GM12878 (cell line): ENCODE results near the gene PSTPIP2. TPM values are rescaled to one million over a fixed set of nuclear protein-coding genes. Genes with fewer than 3 reads are reported as not detected.
A peak's percentile ranks its signal among the peaks of the same experiment; 100 is the strongest.

Experiments
- BRCA1 ChIP-seq: IDR thresholded peaks from 2 replicates; pipeline ENCODE4 v1.6.1; 2011; ENCODE audit warnings: low read depth, low read length, improper control_type of control experiment
- CHD1 ChIP-seq: IDR thresholded peaks from 2 replicates; pipeline ENCODE4 v1.6.1; 2012; ENCODE audit warnings: low read depth, low read length, improper control_type of control experiment
- E4F1 ChIP-seq: fragments of 450-650 bp; IDR thresholded peaks from 2 replicates; pipeline ENCODE4 v1.6.1; 2018; ENCODE audit warnings: borderline replicate concordance, mild to moderate bottlenecking; ENCODE audit not compliant: partially characterized antibody
- EZH2 ChIP-seq: IDR thresholded peaks from 2 replicates; pipeline ENCODE4 v1.6.1; 2012; ENCODE audit warnings: low read depth, mild to moderate bottlenecking, control low read depth, inconsistent platforms, low read length, borderline replicate concordance; ENCODE audit not compliant: control insufficient read depth
- FOS ChIP-seq: IDR thresholded peaks from 3 replicates; pipeline ENCODE4 v1.6.1; 2011; ENCODE audit warnings: borderline replicate concordance; ENCODE audit not compliant: insufficient read length; ENCODE audit errors: extremely low read depth
- GATAD2B ChIP-seq: fragments of 450-650 bp; conservative IDR thresholded peaks from 2 replicates; pipeline ENCODE4 v1.6.1; 2017; ENCODE audit warnings: low read depth, mild to moderate bottlenecking, moderate library complexity
- HDAC2 ChIP-seq: fragments of 200-600 bp; sonication (generic); IDR thresholded peaks from 2 replicates; pipeline ENCODE4 v1.6.1; 2017
- HDGF ChIP-seq: fragments of 450-650 bp; IDR thresholded peaks from 2 replicates; pipeline ENCODE4 v1.6.1; 2016; ENCODE audit warnings: antibody characterized with exemption
- NFXL1 ChIP-seq: fragments of 450-650 bp; IDR thresholded peaks from 2 replicates; pipeline ENCODE4 v1.6.1; 2017; ENCODE audit warnings: antibody characterized with exemption, mild to moderate bottlenecking, borderline replicate concordance
- NFYB ChIP-seq: IDR thresholded peaks from 2 replicates; pipeline ENCODE4 v1.6.1; 2011; ENCODE audit warnings: low read depth, mild to moderate bottlenecking, low read length, improper control_type of control experiment, moderate library complexity; ENCODE audit not compliant: insufficient read depth
- NR2F1 ChIP-seq: fragments of 450-650 bp; conservative IDR thresholded peaks from 2 replicates; pipeline ENCODE4 v1.6.1; 2017; ENCODE audit warnings: mild to moderate bottlenecking
- PAX5 ChIP-seq: IDR thresholded peaks from 2 replicates; pipeline ENCODE4 v1.6.1; 2011; ENCODE audit warnings: low read depth, low read length, borderline replicate concordance
- PBX3 ChIP-seq: IDR thresholded peaks from 2 replicates; pipeline ENCODE4 v1.6.1; 2011; ENCODE audit warnings: mild to moderate bottlenecking, low read depth, low read length, moderate library complexity; ENCODE audit not compliant: insufficient replicate concordance
- RAD21 ChIP-seq: IDR thresholded peaks from 2 replicates; pipeline ENCODE4 v1.6.1; 2011; ENCODE audit warnings: mild to moderate bottlenecking, low read depth, low read length, moderate library complexity; ENCODE audit not compliant: insufficient read depth
- SIX5 ChIP-seq: IDR thresholded peaks from 2 replicates; pipeline ENCODE4 v1.6.1; 2011; ENCODE audit warnings: mild to moderate bottlenecking, low read depth, low read length, moderate library complexity; ENCODE audit not compliant: severe bottlenecking
- SMAD5 ChIP-seq: IDR thresholded peaks from 2 replicates; pipeline ENCODE4 v1.6.1; 2016; ENCODE audit warnings: antibody characterized with exemption, low read depth
- SP1 ChIP-seq: IDR thresholded peaks from one replicate; pipeline ENCODE4 v1.6.1; 2011; ENCODE audit warnings: low read depth, low read length
- SREBF1 ChIP-seq: IDR thresholded peaks from 2 replicates; pipeline ENCODE4 v1.6.1; 2012; ENCODE audit warnings: mild to moderate bottlenecking, low read length
- YY1 ChIP-seq: IDR thresholded peaks from 2 replicates; pipeline ENCODE4 v1.6.1; 2011; ENCODE audit warnings: low read depth, mild to moderate bottlenecking, low read length
- ZNF207 ChIP-seq: fragments of 450-650 bp; IDR thresholded peaks from 2 replicates; pipeline ENCODE4 v1.6.1; 2014; ENCODE audit warnings: antibody characterized with exemption, mild to moderate bottlenecking, borderline replicate concordance
- polyA plus RNA-seq, 11 experiments: library from polyadenylated mRNA; depleted of rRNA in 4 of 11; unstranded in 6 of 11; stranded (reverse) in 5 of 11; fragments of >200 nt; fragmentation: Nextera tagmentation in 4 of 11; fragmentation: Illumina TruSeq in 1 of 11; extraction: Ambion mirVana in 4 of 11; extraction: Trizol in 1 of 11; gene quantifications; 1 replicate in 1 of 11; 2 replicates in 10 of 11; pipeline versions ENCODE4 v1.2.1 to v1.2.3, GENCODE V29; 2011 to 2016; ENCODE audit warnings: inconsistent platforms in 2 of 11, missing spikeins in 2 of 11, low read depth in 1 of 11
- total RNA-seq, 4 experiments: library from RNA; depleted of rRNA in 3 of 4; stranded (reverse); fragments of >200 nt in 3 of 4; fragmentation: Illumina TruSeq in 1 of 4; extraction: Trizol in 1 of 4; gene quantifications; 2 replicates each; pipeline versions ENCODE4 v1.2.1 to v1.2.3, GENCODE V29; 2013 to 2021
- TF ChIP-seq, protein P1 (sequence below): IDR thresholded peaks from 2 replicates; pipeline ENCODE4 v1.6.1; 2012; ENCODE audit warnings: low read length, inconsistent platforms
- TF ChIP-seq, protein P2 (sequence below): fragments of 450-650 bp; IDR thresholded peaks from 2 replicates; pipeline ENCODE4 v1.6.1; 2017; ENCODE audit warnings: low read depth, mild to moderate bottlenecking, moderate library complexity

PSTPIP2 gene
- total and polyA plus RNA-seq, 10 of the 15 experiments (the other 5 are each of a cell fraction or from before 2014, with no cell fraction given): 0.69 to 38.4 (median 24.7) TPM

DNA sequence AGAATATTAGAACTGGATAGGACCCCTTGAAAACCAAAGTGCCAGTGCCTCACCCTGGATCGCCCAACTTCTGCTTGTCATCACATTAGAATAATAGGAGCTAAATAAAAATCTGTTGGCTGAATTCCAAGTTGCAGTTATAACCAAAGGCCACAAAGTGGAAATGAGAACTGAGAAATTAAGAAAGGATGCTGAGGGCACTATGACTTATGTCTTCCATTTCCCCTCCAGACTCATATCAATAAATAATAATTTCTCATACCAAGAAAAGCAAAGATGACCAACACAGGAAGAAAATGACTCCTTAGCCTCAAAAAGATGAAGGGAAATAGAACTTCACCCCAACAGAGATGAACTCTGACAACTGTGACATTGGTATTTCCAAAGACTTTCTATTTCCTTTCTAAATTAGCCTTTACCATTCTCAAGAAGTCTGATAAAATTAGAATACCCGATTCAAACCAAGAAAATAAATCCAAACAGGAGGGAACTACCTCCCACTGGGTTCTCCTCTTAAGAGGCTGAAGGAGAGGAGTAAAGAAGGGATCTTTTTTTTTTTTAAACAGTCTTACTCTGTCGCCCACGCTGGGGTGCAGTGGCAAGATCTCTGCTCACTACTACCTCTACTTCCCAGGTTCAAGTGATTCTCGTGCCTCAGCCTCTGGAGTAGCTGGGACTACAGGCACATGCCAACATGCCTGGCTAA, 58.4 kb downstream of the PSTPIP2 start (continued):
- TF ChIP-seq, protein P1, sequence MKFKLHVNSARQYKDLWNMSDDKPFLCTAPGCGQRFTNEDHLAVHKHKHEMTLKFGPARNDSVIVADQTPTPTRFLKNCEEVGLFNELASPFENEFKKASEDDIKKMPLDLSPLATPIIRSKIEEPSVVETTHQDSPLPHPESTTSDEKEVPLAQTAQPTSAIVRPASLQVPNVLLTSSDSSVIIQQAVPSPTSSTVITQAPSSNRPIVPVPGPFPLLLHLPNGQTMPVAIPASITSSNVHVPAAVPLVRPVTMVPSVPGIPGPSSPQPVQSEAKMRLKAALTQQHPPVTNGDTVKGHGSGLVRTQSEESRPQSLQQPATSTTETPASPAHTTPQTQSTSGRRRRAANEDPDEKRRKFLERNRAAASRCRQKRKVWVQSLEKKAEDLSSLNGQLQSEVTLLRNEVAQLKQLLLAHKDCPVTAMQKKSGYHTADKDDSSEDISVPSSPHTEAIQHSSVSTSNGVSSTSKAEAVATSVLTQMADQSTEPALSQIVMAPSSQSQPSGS: peak; percentile 92
- TF ChIP-seq HDAC2 (no peak), EZH2 (no peak), SMAD5 (no peak), RAD21 (no peak), E4F1 (no peak), PBX3 (no peak), NFYB (no peak), SIX5 (no peak), BRCA1 (no peak), HDGF (no peak), PAX5 (0 out of 2 replicates have a peak, but pooled peaks have one; percentile 10), CHD1 (no peak), YY1 (no peak), NFXL1 (no peak), GATAD2B (no peak), ZNF207 (no peak), SP1 (no peak), SREBF1 (no peak), NR2F1 (no peak), FOS (no peak)
- TF ChIP-seq, protein P2, sequence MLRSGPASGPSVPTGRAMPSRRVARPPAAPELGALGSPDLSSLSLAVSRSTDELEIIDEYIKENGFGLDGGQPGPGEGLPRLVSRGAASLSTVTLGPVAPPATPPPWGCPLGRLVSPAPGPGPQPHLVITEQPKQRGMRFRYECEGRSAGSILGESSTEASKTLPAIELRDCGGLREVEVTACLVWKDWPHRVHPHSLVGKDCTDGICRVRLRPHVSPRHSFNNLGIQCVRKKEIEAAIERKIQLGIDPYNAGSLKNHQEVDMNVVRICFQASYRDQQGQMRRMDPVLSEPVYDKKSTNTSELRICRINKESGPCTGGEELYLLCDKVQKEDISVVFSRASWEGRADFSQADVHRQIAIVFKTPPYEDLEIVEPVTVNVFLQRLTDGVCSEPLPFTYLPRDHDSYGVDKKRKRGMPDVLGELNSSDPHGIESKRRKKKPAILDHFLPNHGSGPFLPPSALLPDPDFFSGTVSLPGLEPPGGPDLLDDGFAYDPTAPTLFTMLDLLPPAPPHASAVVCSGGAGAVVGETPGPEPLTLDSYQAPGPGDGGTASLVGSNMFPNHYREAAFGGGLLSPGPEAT: no peak
